ENCODE data around the gene RAET1E. TPM values are rescaled to one million over a fixed set of nuclear protein-coding genes. Genes with fewer than 3 reads are reported as not detected.

Gene RAET1E
- total and polyA plus RNA-seq, 9 of the 15 experiments (the other 6 are each of a cell fraction or from before 2014, with no cell fraction given): not detected

- TF ChIP-seq MGA (IDR thresholded peaks at IDR 0.05): no peak
- no peak for TF ChIP-seq ZBTB9 (CRISPR knock-in tag; IDR thresholded peaks at IDR 0.05)
- TF ChIP-seq, protein P1, sequence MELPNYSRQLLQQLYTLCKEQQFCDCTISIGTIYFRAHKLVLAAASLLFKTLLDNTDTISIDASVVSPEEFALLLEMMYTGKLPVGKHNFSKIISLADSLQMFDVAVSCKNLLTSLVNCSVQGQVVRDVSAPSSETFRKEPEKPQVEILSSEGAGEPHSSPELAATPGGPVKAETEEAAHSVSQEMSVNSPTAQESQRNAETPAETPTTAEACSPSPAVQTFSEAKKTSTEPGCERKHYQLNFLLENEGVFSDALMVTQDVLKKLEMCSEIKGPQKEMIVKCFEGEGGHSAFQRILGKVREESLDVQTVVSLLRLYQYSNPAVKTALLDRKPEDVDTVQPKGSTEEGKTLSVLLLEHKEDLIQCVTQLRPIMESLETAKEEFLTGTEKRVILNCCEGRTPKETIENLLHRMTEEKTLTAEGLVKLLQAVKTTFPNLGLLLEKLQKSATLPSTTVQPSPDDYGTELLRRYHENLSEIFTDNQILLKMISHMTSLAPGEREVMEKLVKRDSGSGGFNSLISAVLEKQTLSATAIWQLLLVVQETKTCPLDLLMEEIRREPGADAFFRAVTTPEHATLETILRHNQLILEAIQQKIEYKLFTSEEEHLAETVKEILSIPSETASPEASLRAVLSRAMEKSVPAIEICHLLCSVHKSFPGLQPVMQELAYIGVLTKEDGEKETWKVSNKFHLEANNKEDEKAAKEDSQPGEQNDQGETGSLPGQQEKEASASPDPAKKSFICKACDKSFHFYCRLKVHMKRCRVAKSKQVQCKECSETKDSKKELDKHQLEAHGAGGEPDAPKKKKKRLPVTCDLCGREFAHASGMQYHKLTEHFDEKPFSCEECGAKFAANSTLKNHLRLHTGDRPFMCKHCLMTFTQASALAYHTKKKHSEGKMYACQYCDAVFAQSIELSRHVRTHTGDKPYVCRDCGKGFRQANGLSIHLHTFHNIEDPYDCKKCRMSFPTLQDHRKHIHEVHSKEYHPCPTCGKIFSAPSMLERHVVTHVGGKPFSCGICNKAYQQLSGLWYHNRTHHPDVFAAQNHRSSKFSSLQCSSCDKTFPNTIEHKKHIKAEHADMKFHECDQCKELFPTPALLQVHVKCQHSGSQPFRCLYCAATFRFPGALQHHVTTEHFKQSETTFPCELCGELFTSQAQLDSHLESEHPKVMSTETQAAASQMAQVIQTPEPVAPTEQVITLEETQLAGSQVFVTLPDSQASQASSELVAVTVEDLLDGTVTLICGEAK (IDR thresholded peaks at IDR 0.05): peak; percentile 14; the same call in 1 of the 2 replicates
- TF ChIP-seq, protein P1 (CRISPR knock-in tag; IDR thresholded peaks at IDR 0.05): no peak
These were observed 29.9 kb downstream of the RAET1E start (continued) for GRCh38 chr6:149867876-149868640.

All from K562 (cell line).